BE2C (cell line): ENCODE data around the gene GPR152.
"Not testable (repeated sequence)": the region's sequence is repeated elsewhere in the genome, so short reads cannot be mapped to it uniquely, and the experiment has no call there.

Experiments used
- DNase-seq: peaks from one replicate; pipeline ENCODE4 v3.0.0-alpha.2; 2020
- H3K27me3 ChIP-seq: fragments of 250-450 bp; sonication (Bioruptor Pico); 2 replicates; pipeline ENCODE4 v1.5.1; 2020; ENCODE audit warnings: mild to moderate bottlenecking
- H3K36me3 ChIP-seq: fragments of 250-450 bp; sonication (Bioruptor Pico); 2 replicates; pipeline ENCODE4 v1.5.1; 2020; ENCODE audit warnings: mild to moderate bottlenecking
- H3K4me1 ChIP-seq: fragments of 250-450 bp; sonication (Bioruptor Pico); 2 replicates; pipeline ENCODE4 v1.5.1; 2020
- H3K4me3 ChIP-seq: 2 replicates; pipeline ENCODE4 v1.5.1; 2011; ENCODE audit warnings: low read depth, low read length
- H3K9me3 ChIP-seq: fragments of 250-450 bp; sonication (Bioruptor Pico); 2 replicates; pipeline ENCODE4 v1.5.1; 2020
- TF ChIP-seq, protein P1 (sequence below): IDR thresholded peaks from 2 replicates; pipeline ENCODE4 v1.5.1; 2012; ENCODE audit warnings: mild to moderate bottlenecking, low read depth, low read length

GPR152 gene

DNA sequence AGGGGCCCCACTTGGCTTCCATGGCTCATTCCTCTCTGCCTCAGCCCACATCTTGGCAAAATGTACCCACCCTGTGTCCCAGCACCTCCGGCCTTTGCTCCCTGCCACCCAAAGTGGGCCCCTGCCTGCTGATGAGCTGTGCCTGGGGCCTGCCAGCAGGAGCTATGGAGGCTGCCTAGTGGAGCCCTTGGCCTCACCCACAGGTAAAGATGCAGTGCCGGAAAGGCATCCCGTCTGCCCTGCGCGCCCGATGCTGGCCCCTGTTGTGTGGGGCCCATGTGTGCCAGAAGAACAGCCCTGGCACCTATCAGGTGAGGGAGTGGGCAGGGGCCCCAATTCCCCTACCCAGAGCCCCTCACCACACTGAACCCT is 47.3 kb downstream of the GPR152 start:
- Histone ChIP-seq H3K36me3 (no peaks in the 10 kb centered on the region), H3K9me3 (no peaks in the 10 kb centered on the region), H3K27me3 (no peaks in the 10 kb centered on the region), H3K4me1 (peaks cover 7% of the 10 kb centered on the region), H3K4me3 (no peak overlapping the region)
- DNase-seq, result no peak
- TF ChIP-seq, protein P1, sequence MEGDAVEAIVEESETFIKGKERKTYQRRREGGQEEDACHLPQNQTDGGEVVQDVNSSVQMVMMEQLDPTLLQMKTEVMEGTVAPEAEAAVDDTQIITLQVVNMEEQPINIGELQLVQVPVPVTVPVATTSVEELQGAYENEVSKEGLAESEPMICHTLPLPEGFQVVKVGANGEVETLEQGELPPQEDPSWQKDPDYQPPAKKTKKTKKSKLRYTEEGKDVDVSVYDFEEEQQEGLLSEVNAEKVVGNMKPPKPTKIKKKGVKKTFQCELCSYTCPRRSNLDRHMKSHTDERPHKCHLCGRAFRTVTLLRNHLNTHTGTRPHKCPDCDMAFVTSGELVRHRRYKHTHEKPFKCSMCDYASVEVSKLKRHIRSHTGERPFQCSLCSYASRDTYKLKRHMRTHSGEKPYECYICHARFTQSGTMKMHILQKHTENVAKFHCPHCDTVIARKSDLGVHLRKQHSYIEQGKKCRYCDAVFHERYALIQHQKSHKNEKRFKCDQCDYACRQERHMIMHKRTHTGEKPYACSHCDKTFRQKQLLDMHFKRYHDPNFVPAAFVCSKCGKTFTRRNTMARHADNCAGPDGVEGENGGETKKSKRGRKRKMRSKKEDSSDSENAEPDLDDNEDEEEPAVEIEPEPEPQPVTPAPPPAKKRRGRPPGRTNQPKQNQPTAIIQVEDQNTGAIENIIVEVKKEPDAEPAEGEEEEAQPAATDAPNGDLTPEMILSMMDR, result no peak

- TF ChIP-seq, protein P1, result no peak
- Histone ChIP-seq H3K4me1 (peaks cover 10% of the 10 kb centered on the region), H3K4me3 (no peak overlapping the region), H3K27me3 (no peaks in the 10 kb centered on the region), H3K36me3 (peaks cover 4% of the 10 kb centered on the region), H3K9me3 (no peaks in the 10 kb centered on the region)
- no peak for DNase-seq
Measured at GRCh38 chr11:67404515-67405195, 47.9 kb downstream of the GPR152 start.

DNA sequence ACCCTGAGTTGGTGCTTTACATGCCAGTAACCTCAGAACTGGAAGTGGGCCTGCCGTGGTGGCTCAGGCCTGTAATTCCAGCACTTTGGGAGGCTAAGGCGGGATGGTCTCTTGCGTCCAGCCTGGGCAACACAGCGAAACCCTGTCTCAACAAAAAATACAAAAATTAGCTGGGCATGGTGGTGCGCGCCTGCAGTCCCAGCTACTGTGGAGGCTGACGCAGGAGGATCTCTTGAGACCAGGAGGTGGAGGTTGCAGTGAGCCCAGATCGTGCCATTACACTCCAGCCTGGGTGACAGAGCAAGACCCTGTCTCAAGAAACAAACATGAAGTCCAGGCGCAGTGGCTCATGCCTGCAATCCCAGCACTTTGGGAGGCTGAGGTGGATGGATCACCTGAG is 49.4 kb downstream of the GPR152 start:
- DNase-seq, result not testable (repeated sequence)

DNA sequence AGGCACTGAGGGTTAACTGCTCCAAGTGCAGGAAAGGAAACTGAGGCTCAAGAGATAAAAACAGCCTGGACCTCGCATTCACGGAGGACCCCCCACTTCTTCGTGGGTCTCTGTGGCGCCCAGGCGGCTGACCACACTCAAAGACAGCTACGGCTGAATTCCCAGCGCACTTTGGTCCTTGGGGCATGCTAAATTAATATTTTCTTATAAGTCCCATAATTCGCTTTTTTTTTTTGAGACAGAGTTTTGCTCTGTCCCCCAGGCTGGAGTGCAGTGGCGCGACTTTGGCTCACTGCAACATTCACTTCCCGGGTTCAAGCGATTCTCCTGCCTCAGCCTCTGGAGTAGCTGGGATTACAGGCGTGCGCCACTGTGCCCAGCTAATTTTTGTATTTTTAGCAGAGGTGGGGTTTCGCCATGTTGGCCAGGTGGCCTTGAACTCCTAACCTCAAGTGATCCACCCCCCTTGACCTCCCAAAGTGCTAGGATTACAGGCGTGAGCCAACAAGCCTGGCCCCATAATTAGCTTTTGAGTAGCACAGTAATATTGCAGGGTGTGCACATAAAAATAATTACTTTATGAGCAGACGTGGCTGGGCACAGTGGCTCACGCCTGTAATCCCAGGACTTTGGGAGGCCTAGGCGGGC is 50.2 kb downstream of the GPR152 start:
- H3K4me1 ChIP-seq, result peaks cover 14% of the 10 kb centered on the region
- H3K4me3 ChIP-seq, result peak overlapping the region; percentile 47
- H3K36me3 ChIP-seq, result peaks cover 27% of the 10 kb centered on the region
- H3K9me3 ChIP-seq, DNase-seq, H3K27me3 ChIP-seq: not testable (repeated sequence)

More for the DNA sequence above, 49.4 kb downstream of the GPR152 start:
- H3K4me1 ChIP-seq, result peaks cover 12% of the 10 kb centered on the region
- H3K27me3 ChIP-seq, H3K4me3 ChIP-seq, H3K9me3 ChIP-seq: not testable (repeated sequence)
- H3K36me3 ChIP-seq, result peaks cover 19% of the 10 kb centered on the region

GRCh38 chr11:67401495-67402191 is 50.9 kb downstream of the GPR152 start, which contains the start of gene PPP1CA:
Gene PPP1CA, minus strand, starts transcription at chr11:67401858. Its CDS starts 76 bp downstream, at chr11:67401782.
- DNase-seq, result peak; percentile 97
- H3K4me3 ChIP-seq, result peak within 1 kb of the TSS; percentile 73
- peaks cover 28% of the 10 kb centered on the region for H3K36me3 ChIP-seq
- no peaks in the 10 kb centered on the region for H3K27me3 ChIP-seq
- peaks cover 12% of the 10 kb centered on the region for H3K4me1 ChIP-seq
- H3K9me3 ChIP-seq, result no peaks in the 10 kb centered on the region
- TF ChIP-seq, protein P1, result no peak
